ENCODE data around the gene SLC16A4.

SLC16A4 gene

GRCh38 chr1:110324667-110325066, 66.2 kb downstream of the SLC16A4 start:
- FAIRE-seq: no peak

- no peak for FAIRE-seq
Measured at GRCh38 chr1:110321846-110322245, 69.0 kb downstream of the SLC16A4 start.

GRCh38 chr1:110321045-110321444, 69.8 kb downstream of the SLC16A4 start:
- FAIRE-seq: no peak

GRCh38 chr1:110320168-110320518, 70.7 kb downstream of the SLC16A4 start:
- FAIRE-seq: no peak

GRCh38 chr1:110319332-110320167, 71.3 kb downstream of the SLC16A4 start:
- no peak for FAIRE-seq

GRCh38 chr1:110318046-110318445, 72.8 kb downstream of the SLC16A4 start:
- no peak for FAIRE-seq

GRCh38 chr1:110316735-110317134, 74.1 kb downstream of the SLC16A4 start:
- FAIRE-seq: no peak

Data from endometrium (tissue), 2 donors.